ENCODE data around the gene METTL26. TPM values are rescaled to one million over a fixed set of nuclear protein-coding genes. Genes with fewer than 3 reads are reported as not detected.

Gene METTL26
- polyA plus RNA-seq, 2 donors, result 73.2 to 94.3 TPM

DNA sequence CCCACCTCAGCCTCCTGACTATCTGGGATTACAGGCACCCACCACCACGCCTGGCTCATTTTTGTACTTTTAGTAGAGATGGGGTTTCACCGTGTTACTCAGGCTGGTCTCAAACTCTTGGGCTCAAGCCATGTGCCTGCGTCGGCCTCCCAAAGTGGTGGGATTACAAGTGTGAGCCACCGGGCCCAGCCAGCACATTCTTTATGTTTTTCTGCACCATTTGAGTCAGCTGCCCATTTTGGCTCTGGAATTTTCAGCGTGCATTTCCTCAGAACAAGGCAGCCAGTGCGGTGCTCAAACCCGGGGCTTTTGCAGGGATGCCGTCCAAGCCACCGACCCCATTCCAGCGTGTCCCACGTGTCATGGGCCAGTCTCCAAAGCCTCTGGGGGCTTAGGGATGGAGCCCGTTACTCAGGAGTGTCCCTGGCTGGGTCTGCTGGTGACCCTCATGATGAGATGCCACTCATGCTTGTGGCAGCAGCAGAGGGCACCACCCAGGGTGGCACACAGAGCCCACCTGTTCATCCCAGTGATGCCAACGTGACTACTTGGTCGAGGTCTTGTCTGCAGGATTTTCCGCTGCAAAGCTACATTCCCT, 50.0 kb downstream of the METTL26 start:
- H3K27ac ChIP-seq (ENCODE audit: low read depth in 2 of 2, low read length in 1 of 2), result no peak overlapping the region
- no peaks in the 10 kb centered on the region for H3K9me3 ChIP-seq (ENCODE audit: control insufficient read depth in 2 of 2, insufficient read depth in 1 of 2, low read depth in 1 of 2, low read length in 1 of 2)
- 30 to 36% methylated on average over 16 of the region's 16 CpGs for WGBS, 2 donors
- peaks cover 0 to 16% of the 10 kb centered on the region in 2 donors for H3K4me1 ChIP-seq (ENCODE audit: control insufficient read depth in 2 of 2, insufficient read depth in 2 of 2, low read length in 1 of 2)
- no peaks in the 10 kb centered on the region for H3K27me3 ChIP-seq (ENCODE audit: control insufficient read depth in 1 of 2, insufficient read depth in 2 of 2, low read length in 2 of 2)
- H3K36me3 ChIP-seq (ENCODE audit: control insufficient read depth in 2 of 2, insufficient read depth in 2 of 2, low read length in 1 of 2), result no peaks in the 10 kb centered on the region
- H3K4me3 ChIP-seq (ENCODE audit: low read depth in 1 of 2, low read length in 2 of 2), result no peak overlapping the region

DNA sequence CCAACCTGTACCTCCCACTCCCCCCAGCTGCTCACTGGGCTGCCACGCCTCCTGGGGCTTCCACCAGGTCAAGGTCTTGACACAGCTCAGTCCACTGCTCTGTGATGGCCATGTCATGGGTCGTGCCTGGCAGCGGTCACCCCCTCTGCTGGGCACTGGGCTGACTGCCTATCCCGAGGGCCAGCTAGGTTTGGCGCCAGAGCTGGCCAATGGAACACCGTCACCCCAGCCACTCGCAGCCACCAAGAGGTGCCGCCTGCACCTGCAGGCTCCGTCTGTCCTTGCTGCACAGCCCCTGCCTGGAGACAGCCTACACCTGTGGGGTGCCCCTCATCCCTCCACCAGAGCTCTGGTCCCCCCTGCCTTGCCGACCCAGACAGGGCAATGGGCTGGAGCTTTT, 50.8 kb downstream of the METTL26 start:
- whole genome bisulfite sequencing, 2 donors, result 19 to 20% methylated on average over 10 of the region's 10 CpGs
- peaks cover 0 to 9% of the 10 kb centered on the region in 2 donors for H3K4me1 ChIP-seq (ENCODE audit: control insufficient read depth in 2 of 2, insufficient read depth in 2 of 2, low read length in 1 of 2)
- no peaks in the 10 kb centered on the region for H3K9me3 ChIP-seq (ENCODE audit: control insufficient read depth in 2 of 2, insufficient read depth in 1 of 2, low read depth in 1 of 2, low read length in 1 of 2)
- H3K4me3 ChIP-seq (ENCODE audit: low read depth in 1 of 2, low read length in 2 of 2), result no peak overlapping the region
- H3K27ac ChIP-seq (ENCODE audit: low read depth in 2 of 2, low read length in 1 of 2), result no peak overlapping the region
- no peaks in the 10 kb centered on the region for H3K27me3 ChIP-seq (ENCODE audit: control insufficient read depth in 1 of 2, insufficient read depth in 2 of 2, low read length in 2 of 2)
- no peaks in the 10 kb centered on the region for H3K36me3 ChIP-seq (ENCODE audit: control insufficient read depth in 2 of 2, insufficient read depth in 2 of 2, low read length in 1 of 2)

Other genes with a start within 250 kb of the METTL26 start
- 10 to 100 TPM; 40.3 to 41.9 TPM for gene NME4, start 239.1 kb downstream of the METTL26 start, polyA plus RNA-seq
- gene DECR2, start 234.4 kb downstream of the METTL26 start, polyA plus RNA-seq, result 10 to 100 TPM; 15.0 to 24.2 TPM
- gene RAB11FIP3, start 210.7 kb downstream of the METTL26 start, polyA plus RNA-seq, result 10 to 100 TPM in 1 of 2 donors, 1 to 10 TPM in 1; 9.1 to 10.6 TPM
- gene CAPN15, start 108.6 kb downstream of the METTL26 start, polyA plus RNA-seq, result 10 to 100 TPM; 28.4 to 47.6 TPM
- gene PRR35, start 75.9 kb downstream of the METTL26 start, polyA plus RNA-seq, result under 1 TPM; 0.01 to 0.24 TPM
- gene NHLRC4, start 69.3 kb downstream of the METTL26 start, polyA plus RNA-seq, result under 1 TPM; 0.11 to 0.16 TPM
- gene PIGQ, start 66.3 kb downstream of the METTL26 start, polyA plus RNA-seq, result 10 to 100 TPM; 22.8 to 40.1 TPM
- gene RAB40C, start 46.2 kb downstream of the METTL26 start, polyA plus RNA-seq, result 10 to 100 TPM; 18.1 to 42.4 TPM
- 1 to 10 TPM in 1 of 2 donors, under 1 TPM in 1; 0.11 to 1.5 TPM for gene WFIKKN1, start 5.3 kb downstream of the METTL26 start, polyA plus RNA-seq
- 10 to 100 TPM; 23.9 to 31.4 TPM for gene MCRIP2, start 5.5 kb upstream of the METTL26 start, polyA plus RNA-seq
- 10 to 100 TPM; 19.5 to 45.3 TPM for gene WDR90, start 13.1 kb upstream of the METTL26 start, polyA plus RNA-seq
- 100 to 1,000 TPM in 1 of 2 donors, 10 to 100 TPM in 1; 87.1 to 152 TPM for gene RHOT2, start 31.8 kb upstream of the METTL26 start, polyA plus RNA-seq
- gene RHBDL1, start 39.4 kb upstream of the METTL26 start, polyA plus RNA-seq, result 1 to 10 TPM in 1 of 2 donors, under 1 TPM in 1; 0.49 to 1.7 TPM
- gene STUB1, start 44.1 kb upstream of the METTL26 start, polyA plus RNA-seq, result 10 to 100 TPM; 58.3 to 95.2 TPM
- 10 to 100 TPM; 41.0 to 55.4 TPM for gene JMJD8, start 48.0 kb upstream of the METTL26 start, polyA plus RNA-seq
- 1 to 10 TPM; 6.0 to 6.3 TPM for gene WDR24, start 54.1 kb upstream of the METTL26 start, polyA plus RNA-seq
- 10 to 100 TPM in 1 of 2 donors, 1 to 10 TPM in 1; 8.0 to 13.0 TPM for gene FBXL16, start 69.5 kb upstream of the METTL26 start, polyA plus RNA-seq
- 10 to 100 TPM in 1 of 2 donors, 1 to 10 TPM in 1; 6.5 to 11.5 TPM for gene METRN, start 78.8 kb upstream of the METTL26 start, polyA plus RNA-seq
- gene ANTKMT, start 84.8 kb upstream of the METTL26 start, polyA plus RNA-seq, result 10 to 100 TPM; 17.9 to 22.4 TPM
- under 1 TPM; 0.28 to 0.86 TPM for gene CCDC78, start 90.1 kb upstream of the METTL26 start, polyA plus RNA-seq
- gene HAGHL, start 90.8 kb upstream of the METTL26 start, polyA plus RNA-seq, result 1 to 10 TPM; 1.6 to 3.4 TPM
- gene CIAO3, start 104.7 kb upstream of the METTL26 start, polyA plus RNA-seq, result 10 to 100 TPM; 21.9 to 41.2 TPM
- 1 to 10 TPM in 1 of 2 donors, under 1 TPM in 1; 0.87 to 3.7 TPM for gene MSLN, start 124.4 kb upstream of the METTL26 start, polyA plus RNA-seq
- 10 to 100 TPM; 16.1 to 18.9 TPM for gene RPUSD1, start 152.1 kb upstream of the METTL26 start, polyA plus RNA-seq
- 10 to 100 TPM; 14.8 to 28.9 TPM for gene CHTF18, start 152.3 kb upstream of the METTL26 start, polyA plus RNA-seq
- gene GNG13, start 164.4 kb upstream of the METTL26 start, polyA plus RNA-seq, result not detected